Progenitor cell of endocrine pancreas (in vitro differentiated cells): ENCODE results near the gene TBC1D13. TPM values are rescaled to one million over a fixed set of nuclear protein-coding genes. Genes with fewer than 3 reads are reported as not detected.

ENCODE experiments used
- DNase-seq: peaks from one replicate; pipeline ENCODE4 v3.0.0; 2021; ENCODE audit warnings: low spot score; ENCODE audit not compliant: unreplicated experiment
- H3K27ac Mint-ChIP-seq: 2 replicates; pipeline ENCODE4 v1.8.0; 2021; ENCODE audit warnings: mild to moderate bottlenecking, moderate library complexity, mixed read lengths
- H3K27me3 Mint-ChIP-seq: 2 replicates; pipeline ENCODE4 v1.8.0; 2021; ENCODE audit warnings: mixed read lengths
- H3K36me3 Mint-ChIP-seq: 2 replicates; pipeline ENCODE4 v1.8.0; 2022; ENCODE audit warnings: mixed read lengths; ENCODE audit not compliant: insufficient read depth
- H3K4me1 Mint-ChIP-seq: 2 replicates; pipeline ENCODE4 v1.8.0; 2021; ENCODE audit warnings: low read depth, mixed read lengths
- H3K4me3 Mint-ChIP-seq: 2 replicates; pipeline ENCODE4 v1.8.0; 2021; ENCODE audit warnings: low read depth, mild to moderate bottlenecking, moderate library complexity, mixed read lengths
- H3K9me3 Mint-ChIP-seq: 2 replicates; pipeline ENCODE4 v1.8.0; 2021; ENCODE audit warnings: low read depth, mixed read lengths
- CTCF ChIP-seq: fragments of 200-600 bp; sonication (generic); IDR thresholded peaks from one replicate; pipeline ENCODE4 v1.5.0; 2021; ENCODE audit warnings: antibody characterized with exemption, mild to moderate bottlenecking; ENCODE audit not compliant: unreplicated experiment
- long read RNA-seq: library from polyadenylated mRNA; unstranded; transcript quantifications from one replicate; pipeline ENCODE4 v2.0.0, GENCODE V29; 2020
- total RNA-seq: library from RNA; stranded (reverse); gene quantifications from 2 replicates; pipeline ENCODE4 v1.2.1, GENCODE V29; 2021

The TBC1D13 gene
- 36.1 and 36.2 TPM in 2 replicates for total RNA-seq
- long read RNA-seq, transcript TBC1D13-202 (12 exons, 3,906 nt), result major isoform, 19 of 36 reads
- long read RNA-seq, partial matches to known transcripts, result 14 of 36 reads
- long read RNA-seq, other reads (novel, unspliced or antisense), result 3 of 36 reads

- H3K27ac Mint-ChIP-seq, result peak within 1 kb of the TSS; percentile 93
- no peak for TF ChIP-seq CTCF
- H3K36me3 Mint-ChIP-seq, result peaks cover under 1% of the 10 kb centered on the region
- DNase-seq, result peak; percentile 75
- no peaks in the 10 kb centered on the region for H3K9me3 Mint-ChIP-seq
- peak within 1 kb of the TSS; percentile 92 for H3K4me3 Mint-ChIP-seq
- peaks cover 5% of the 10 kb centered on the region for H3K4me1 Mint-ChIP-seq
- H3K27me3 Mint-ChIP-seq, result no peaks in the 10 kb centered on the region
Observed at GRCh38 chr9:128786681-128787601, at the start of gene TBC1D13. TSS of gene TBC1D13 (plus strand) at chr9:128787253. CDS start at chr9:128787354, 101 bp downstream.

- Mint-ChIP-seq H3K4me3 (no peak overlapping the region), H3K27ac (no peak overlapping the region), H3K4me1 (no peaks in the 10 kb centered on the region), H3K27me3 (no peaks in the 10 kb centered on the region), H3K9me3 (no peaks in the 10 kb centered on the region), H3K36me3 (peaks cover 2% of the 10 kb centered on the region)
- TF ChIP-seq CTCF, result no peak
- DNase-seq, result no peak
Observed at GRCh38 chr9:128742401-128742800, 44.7 kb upstream of the TBC1D13 start.

GRCh38 chr9:128743421-128743820 lies 43.6 kb upstream of the TBC1D13 start:
- Mint-ChIP-seq H3K4me3 (no peak overlapping the region), H3K36me3 (peaks cover 2% of the 10 kb centered on the region), H3K9me3 (no peaks in the 10 kb centered on the region), H3K27me3 (no peaks in the 10 kb centered on the region), H3K4me1 (no peaks in the 10 kb centered on the region), H3K27ac (no peak overlapping the region)
- no peak for TF ChIP-seq CTCF
- DNase-seq, result no peak

GRCh38 chr9:128747241-128747640 lies 39.8 kb upstream of the TBC1D13 start:
- Mint-ChIP-seq H3K9me3 (no peaks in the 10 kb centered on the region), H3K27ac (no peak overlapping the region), H3K4me3 (no peak overlapping the region), H3K4me1 (no peaks in the 10 kb centered on the region), H3K27me3 (no peaks in the 10 kb centered on the region), H3K36me3 (peaks cover 2% of the 10 kb centered on the region)
- no peak for TF ChIP-seq CTCF
- no peak for DNase-seq

GRCh38 chr9:128750926-128751595 lies 36.0 kb upstream of the TBC1D13 start:
- no peak for DNase-seq
- Mint-ChIP-seq H3K27me3 (no peaks in the 10 kb centered on the region), H3K27ac (no peak overlapping the region), H3K36me3 (peaks cover 2% of the 10 kb centered on the region), H3K9me3 (no peaks in the 10 kb centered on the region), H3K4me1 (no peaks in the 10 kb centered on the region), H3K4me3 (no peak overlapping the region)
- no peak for TF ChIP-seq CTCF
